Hepatocyte (in vitro differentiated cells): Measurements from ENCODE around the gene SPART.

Experiments used
- EZH2phosphoT487 ChIP-seq: fragments of 200-600 bp; sonication (generic); IDR thresholded peaks from one replicate; pipeline ENCODE4 v1.6.1; 2018; ENCODE audit warnings: antibody characterized with exemption, mild to moderate bottlenecking, low read depth, moderate library complexity; ENCODE audit not compliant: unreplicated experiment, severe bottlenecking
- TF ChIP-seq, protein P1 (sequence below): fragments of 200-600 bp; sonication (generic); IDR thresholded peaks from 2 replicates; pipeline ENCODE4 v1.5.1; 2016; ENCODE audit warnings: antibody characterized with exemption, mild to moderate bottlenecking; ENCODE audit not compliant: poor library complexity

DNA sequence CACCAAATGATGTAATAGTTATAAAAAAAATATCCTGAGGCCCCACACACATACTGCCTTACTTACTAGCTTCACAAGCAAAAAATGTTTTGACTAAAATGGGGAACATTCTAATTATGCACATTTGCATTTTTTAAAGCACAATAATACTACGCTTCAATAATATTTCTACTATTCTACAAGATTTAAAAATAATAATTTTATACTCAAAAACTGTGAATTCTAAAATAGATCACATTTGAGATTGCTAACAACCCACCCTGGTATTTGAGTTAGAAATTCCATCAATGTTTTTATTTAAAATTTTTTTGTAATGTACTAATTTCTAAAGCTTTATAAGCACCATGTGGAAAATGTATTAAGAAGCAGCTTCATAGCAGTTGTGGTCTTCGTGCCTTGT lies 72.8 kb downstream of the SPART start:
- no peak for TF ChIP-seq EZH2phosphoT487
- TF ChIP-seq, protein P1, sequence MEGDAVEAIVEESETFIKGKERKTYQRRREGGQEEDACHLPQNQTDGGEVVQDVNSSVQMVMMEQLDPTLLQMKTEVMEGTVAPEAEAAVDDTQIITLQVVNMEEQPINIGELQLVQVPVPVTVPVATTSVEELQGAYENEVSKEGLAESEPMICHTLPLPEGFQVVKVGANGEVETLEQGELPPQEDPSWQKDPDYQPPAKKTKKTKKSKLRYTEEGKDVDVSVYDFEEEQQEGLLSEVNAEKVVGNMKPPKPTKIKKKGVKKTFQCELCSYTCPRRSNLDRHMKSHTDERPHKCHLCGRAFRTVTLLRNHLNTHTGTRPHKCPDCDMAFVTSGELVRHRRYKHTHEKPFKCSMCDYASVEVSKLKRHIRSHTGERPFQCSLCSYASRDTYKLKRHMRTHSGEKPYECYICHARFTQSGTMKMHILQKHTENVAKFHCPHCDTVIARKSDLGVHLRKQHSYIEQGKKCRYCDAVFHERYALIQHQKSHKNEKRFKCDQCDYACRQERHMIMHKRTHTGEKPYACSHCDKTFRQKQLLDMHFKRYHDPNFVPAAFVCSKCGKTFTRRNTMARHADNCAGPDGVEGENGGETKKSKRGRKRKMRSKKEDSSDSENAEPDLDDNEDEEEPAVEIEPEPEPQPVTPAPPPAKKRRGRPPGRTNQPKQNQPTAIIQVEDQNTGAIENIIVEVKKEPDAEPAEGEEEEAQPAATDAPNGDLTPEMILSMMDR: no peak
